Fibroblast of gingiva (primary cell): Measurements from ENCODE around the gene BSDC1.
"Not testable (repeated sequence)": the region's sequence is repeated elsewhere in the genome, so short reads cannot be mapped to it uniquely, and the experiment has no call there.

Source experiments
- DNase-seq: peaks from one replicate; pipeline ENCODE4 v3.0.0-alpha.2; 2011; ENCODE audit warnings: low read depth

BSDC1 gene, protein sequence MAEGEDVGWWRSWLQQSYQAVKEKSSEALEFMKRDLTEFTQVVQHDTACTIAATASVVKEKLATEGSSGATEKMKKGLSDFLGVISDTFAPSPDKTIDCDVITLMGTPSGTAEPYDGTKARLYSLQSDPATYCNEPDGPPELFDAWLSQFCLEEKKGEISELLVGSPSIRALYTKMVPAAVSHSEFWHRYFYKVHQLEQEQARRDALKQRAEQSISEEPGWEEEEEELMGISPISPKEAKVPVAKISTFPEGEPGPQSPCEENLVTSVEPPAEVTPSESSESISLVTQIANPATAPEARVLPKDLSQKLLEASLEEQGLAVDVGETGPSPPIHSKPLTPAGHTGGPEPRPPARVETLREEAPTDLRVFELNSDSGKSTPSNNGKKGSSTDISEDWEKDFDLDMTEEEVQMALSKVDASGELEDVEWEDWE

GRCh38 chr1:32394141-32394889 lies at the start of gene BSDC1:
Gene BSDC1 (minus strand): TSS chr1:32394441. CDS start chr1:32394414, 27 bp downstream.
- peak; percentile 99 for DNase-seq

- DNase-seq = not testable (repeated sequence)
Measured at GRCh38 chr1:32441467-32441866, 47.2 kb upstream of the BSDC1 start.

DNA sequence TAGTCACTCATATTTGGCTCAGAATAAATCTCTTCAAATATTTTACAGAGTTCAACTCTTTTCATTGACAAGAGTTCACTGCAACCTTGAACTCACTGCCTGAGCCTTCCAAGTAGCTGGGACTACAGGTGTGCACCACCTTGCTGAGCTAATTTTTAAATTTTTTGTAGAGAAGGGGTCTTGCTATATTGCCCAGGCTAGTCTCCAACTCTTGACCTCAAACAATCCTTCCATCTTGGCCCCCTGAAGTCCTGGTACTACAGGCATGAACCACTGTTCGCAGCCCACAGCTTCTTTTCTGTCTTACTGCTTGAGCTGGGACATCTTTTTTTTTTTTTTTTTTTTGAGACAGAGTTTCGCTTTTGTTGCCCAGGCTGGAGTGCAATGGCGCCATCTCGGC lies 44.5 kb upstream of the BSDC1 start:
- DNase-seq = not testable (repeated sequence)

DNA sequence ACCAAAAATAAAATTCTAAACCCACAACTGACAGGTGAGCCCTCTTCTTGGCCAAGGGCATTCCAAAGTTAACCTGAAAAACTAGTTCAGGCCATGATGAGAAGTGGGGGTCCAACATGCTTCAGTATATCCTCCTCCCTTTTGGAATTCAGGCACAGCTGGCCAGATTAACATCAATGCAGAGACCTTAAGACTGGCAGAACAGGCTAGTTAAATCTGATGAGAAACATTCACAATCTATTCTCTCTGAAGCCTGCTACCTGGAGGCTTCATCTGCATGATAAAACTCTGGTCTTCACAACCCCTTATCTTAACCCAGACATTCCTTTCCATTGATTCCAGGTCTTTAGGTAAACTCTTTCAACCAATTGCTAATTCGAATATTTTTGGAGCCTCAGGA lies 43.9 kb upstream of the BSDC1 start:
- no peak for DNase-seq

GRCh38 chr1:32431736-32432400 lies 37.6 kb upstream of the BSDC1 start:
- no peak for DNase-seq

- no peak for DNase-seq
Measured at GRCh38 chr1:32427264-32427963, 33.2 kb upstream of the BSDC1 start.

DNA sequence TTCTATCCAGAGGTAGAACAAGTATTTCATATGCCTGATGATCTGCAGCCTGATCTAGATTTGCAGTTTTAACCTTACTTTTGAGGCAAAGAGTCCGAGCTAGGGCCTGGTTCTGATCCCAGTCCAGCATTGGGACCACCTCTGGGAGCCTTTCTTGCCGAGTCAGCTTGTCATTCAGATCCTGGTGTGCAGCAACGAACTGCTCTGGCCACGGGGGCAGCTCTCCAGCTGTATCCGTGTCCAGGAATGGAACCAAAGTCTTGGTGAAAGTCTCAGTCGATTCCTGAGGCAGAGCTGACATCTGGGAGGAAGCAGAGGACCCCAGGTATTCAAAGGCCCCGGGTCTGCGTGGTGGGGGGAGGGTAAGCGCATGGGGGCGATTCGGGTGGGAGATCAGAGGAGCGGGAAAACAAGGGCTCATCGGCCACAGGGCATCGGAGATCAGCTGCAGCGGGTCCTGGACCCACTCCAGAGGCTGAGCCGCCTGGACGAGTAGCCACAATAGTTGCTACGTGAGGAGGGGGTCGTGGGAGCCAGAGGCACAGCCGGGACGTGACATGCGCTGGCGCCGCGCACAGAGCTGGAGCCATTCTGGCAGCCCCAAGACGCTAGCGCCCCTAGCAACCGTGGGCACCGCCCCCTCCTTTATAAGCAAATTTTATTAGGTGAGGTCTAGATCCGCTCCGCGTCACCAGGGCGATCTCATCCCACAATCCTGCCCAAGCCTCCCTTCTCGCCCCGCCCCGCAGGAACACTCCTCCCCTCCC lies 32.4 kb upstream of the BSDC1 start:
- DNase-seq = no peak

DNA sequence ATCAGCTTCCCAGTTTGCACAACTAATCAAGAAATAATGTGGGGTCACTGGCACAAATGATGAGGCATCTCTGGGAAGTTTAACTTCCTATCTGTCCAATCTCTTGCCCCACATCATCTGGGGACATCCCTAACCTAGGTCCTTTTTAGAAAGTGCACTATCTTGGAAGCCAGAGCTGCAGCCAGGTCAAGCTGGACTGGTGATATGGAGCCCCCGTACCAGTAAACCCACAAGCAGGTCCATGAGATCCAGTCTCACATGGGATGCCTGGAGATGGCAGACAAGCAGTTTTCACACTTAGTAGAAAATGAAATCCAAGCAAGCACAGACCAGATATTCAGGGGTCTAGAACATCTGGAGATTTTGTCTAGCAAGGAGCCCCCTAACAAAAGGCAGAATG lies 27.5 kb upstream of the BSDC1 start:
- DNase-seq = no peak

- DNase-seq = no peak
Measured at GRCh38 chr1:32414186-32414886, 20.1 kb upstream of the BSDC1 start.

- DNase-seq = peak; percentile 37
Measured at GRCh38 chr1:32413507-32414185, 19.4 kb upstream of the BSDC1 start.

DNA sequence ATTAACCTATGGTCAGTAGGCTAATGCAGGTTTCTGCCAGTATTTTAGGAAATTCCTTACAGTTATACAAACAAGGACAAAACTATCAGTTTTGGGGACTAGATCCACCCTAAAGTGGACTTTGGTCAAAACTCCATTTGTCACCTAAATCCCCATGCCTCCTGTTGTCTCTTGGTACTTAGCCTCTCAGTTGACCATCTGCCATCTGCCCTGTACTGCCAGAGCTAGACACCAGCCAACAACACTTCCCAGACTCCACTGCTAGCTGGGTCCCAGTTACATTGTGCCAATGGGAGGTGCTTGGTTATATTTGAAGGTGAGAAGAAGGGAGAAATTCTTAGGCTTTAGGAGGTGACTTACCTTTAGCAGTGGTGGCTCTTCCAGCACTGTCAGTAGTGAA lies 17.0 kb upstream of the BSDC1 start:
- DNase-seq = no peak

GRCh38 chr1:32406629-32407111 lies 12.4 kb upstream of the BSDC1 start:
- no peak for DNase-seq

DNA sequence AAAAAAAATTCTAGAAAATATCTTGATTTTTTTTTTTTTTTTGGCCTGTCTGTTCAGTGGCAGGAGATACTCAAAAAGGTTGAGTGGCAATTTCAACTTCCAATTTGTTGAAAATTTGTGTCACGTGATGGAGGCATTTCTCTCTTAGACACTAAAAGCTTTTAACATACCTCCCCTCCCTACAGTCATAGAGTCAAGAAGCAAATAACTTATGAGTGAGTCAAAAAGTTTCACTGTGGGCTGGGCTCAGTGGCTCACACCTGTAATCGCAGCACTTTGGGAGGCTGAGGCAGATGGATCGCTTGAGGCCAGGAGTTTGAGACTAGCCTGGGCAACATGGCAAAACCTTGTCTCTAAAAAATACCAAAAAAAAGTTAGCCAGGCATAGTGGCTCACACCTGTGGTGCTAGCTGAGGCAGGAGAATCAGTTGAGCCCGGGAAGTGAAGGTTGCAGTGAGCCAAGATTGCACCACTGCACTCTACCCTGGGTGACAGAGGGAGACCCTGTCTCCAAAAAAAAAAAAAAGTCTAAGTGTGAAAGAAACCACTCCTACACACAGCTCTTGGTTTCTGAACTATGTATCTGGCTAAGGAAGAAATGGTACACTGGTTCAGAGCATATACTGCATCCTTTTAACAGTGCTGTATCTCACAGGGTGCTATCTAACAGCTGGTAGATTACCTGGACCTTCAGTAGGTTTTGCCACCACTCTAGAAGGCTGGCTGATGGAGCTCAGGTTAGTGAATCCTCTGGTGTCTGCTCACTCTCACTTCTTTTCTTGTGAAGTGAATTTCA lies 11.6 kb upstream of the BSDC1 start:
- DNase-seq = no peak

DNA sequence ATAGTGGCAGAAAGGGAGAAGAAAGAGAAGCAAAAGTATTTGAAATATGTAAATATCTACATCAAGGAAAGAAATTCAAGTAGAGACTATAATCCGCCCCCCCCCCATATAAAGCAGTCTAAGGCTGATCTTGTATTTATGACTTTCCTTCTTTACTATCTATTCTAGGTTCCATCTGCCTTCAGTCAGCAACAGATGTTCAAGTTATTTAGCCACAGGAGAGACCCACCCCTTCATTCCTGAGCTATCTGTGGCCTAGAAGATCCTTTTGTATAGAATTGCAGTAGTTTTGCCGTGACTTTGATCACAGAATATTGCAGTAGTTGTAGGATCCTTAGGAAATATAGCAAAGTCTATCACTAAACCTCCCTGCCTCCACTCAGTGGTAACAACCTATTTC lies 10.7 kb upstream of the BSDC1 start:
- DNase-seq = no peak

DNA sequence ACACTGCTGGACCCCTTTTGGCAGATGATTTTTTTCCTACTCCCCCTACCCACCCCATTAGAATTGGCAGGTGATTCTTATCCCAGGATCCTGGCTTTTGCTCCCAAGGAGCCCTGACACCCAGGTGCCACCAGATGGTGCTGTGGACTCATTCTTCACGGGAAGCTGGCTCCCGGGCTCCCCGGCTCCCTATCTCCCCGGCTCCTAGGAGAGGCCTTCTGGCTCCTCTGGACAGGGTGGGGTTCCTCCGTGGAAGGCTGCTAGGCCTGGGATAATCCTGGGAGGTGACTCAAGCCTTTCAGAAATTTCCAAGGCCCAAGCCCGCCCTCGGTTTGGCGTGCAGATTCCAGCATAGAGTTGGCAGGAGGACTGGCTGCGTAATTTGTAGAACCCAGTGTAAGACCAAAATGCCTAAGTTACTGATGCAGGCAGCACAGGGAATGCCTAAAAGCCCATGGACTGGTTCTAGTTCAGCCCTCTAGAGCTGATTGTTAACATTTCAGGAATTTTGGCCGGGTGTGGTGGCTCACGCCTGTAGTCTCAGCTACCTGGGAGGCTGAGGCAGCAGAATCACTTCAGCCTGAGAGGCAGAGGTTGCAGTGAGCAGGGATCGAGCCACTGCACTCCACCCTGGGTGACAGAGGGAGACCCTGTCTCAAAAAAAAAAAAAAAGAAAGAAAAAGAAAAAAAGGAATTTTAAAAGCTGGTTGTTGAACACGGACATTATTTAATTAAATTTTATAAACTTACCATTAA lies 6.8 kb upstream of the BSDC1 start:
- DNase-seq = peak; percentile 78

- DNase-seq = no peak
Measured at GRCh38 chr1:32399843-32400242, 5.6 kb upstream of the BSDC1 start.

DNA sequence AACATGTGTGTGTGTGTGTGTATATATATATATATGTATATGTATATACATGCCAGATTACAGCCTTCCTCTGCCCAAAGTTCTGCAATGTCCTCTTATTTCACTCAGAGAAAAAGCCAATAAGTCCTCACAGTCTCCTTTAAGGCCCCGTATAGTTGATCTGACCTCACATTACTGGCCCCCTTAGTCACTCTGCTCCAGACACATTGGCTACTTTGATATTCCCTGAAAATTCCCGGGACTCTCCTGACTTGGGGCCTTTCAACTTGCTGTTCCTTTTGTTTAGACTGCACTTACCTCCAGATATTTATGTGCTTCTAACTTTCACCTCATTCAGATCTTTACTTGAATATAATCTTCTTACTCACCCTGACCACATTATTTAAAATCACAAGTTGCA lies 4.2 kb upstream of the BSDC1 start:
- no peak for DNase-seq

GRCh38 chr1:32396524-32396923 lies 2.3 kb upstream of the BSDC1 start:
- not testable (repeated sequence) for DNase-seq
